Neural progenitor cell (in vitro differentiated cells): ENCODE results near the gene SCN1B. TPM values are rescaled to one million over a fixed set of nuclear protein-coding genes. Genes with fewer than 3 reads are reported as not detected.

ENCODE experiments used
- DNase-seq: peaks from one replicate; pipeline ENCODE4 v3.0.0-alpha.2; 2016; ENCODE audit warnings: low spot score
- H2AFZ ChIP-seq: fragments of 200-600 bp; sonication (generic); replicated peaks from 2 replicates; pipeline ENCODE4 v1.6.1; 2016; ENCODE audit warnings: antibody characterized with exemption
- H3F3A ChIP-seq: fragments of 200-600 bp; sonication (generic); 2 replicates; pipeline ENCODE4 v1.6.1; 2016; ENCODE audit warnings: antibody characterized with exemption, low read depth
- H3K27ac ChIP-seq: fragments of 200-600 bp; sonication (generic); 2 replicates; pipeline ENCODE4 v1.5.1; 2016; ENCODE audit warnings: mild to moderate bottlenecking
- H3K27me3 ChIP-seq: fragments of 200-600 bp; sonication (generic); 2 replicates; pipeline ENCODE4 v1.6.1; 2016; ENCODE audit warnings: mild to moderate bottlenecking, moderate library complexity
- H3K36me3 ChIP-seq: fragments of 200-600 bp; sonication (generic); 2 replicates; pipeline ENCODE4 v1.5.1; 2016
- H3K4me1 ChIP-seq: fragments of 200-600 bp; sonication (generic); 2 replicates; pipeline ENCODE4 v1.6.1; 2016; ENCODE audit warnings: mixed run types
- H3K4me2 ChIP-seq: fragments of 200-600 bp; sonication (generic); 2 replicates; pipeline ENCODE4 v1.6.1; 2016
- H3K4me3 ChIP-seq: fragments of 200-600 bp; sonication (generic); 2 replicates; pipeline ENCODE4 v1.5.1; 2016
- H3K79me2 ChIP-seq: fragments of 200-600 bp; sonication (generic); 2 replicates; pipeline ENCODE4 v1.6.1; 2016; ENCODE audit warnings: low read depth
- H3K9ac ChIP-seq: fragments of 200-600 bp; sonication (generic); 2 replicates; pipeline ENCODE4 v1.6.1; 2016
- H3K9me3 ChIP-seq: fragments of 200-600 bp; sonication (generic); 2 replicates; pipeline ENCODE4 v1.5.1; 2016; ENCODE audit warnings: low read depth
- H4K20me1 ChIP-seq: fragments of 200-600 bp; sonication (generic); 2 replicates; pipeline ENCODE4 v1.6.1; 2016; ENCODE audit warnings: low read depth
- H3K27ac Mint-ChIP-seq: 3 replicates; pipeline ENCODE4 v1.8.0; 2021; ENCODE audit warnings: mixed read lengths
- H3K27me3 Mint-ChIP-seq: 2 replicates; pipeline ENCODE4 v1.8.0; 2022; ENCODE audit warnings: low read depth, mild to moderate bottlenecking, inconsistent platforms, moderate library complexity, mixed read lengths; ENCODE audit not compliant: insufficient read depth
- H3K36me3 Mint-ChIP-seq: 3 replicates; pipeline ENCODE4 v1.8.0; 2021; ENCODE audit warnings: mixed read lengths
- H3K4me1 Mint-ChIP-seq: 3 replicates; pipeline ENCODE4 v1.8.0; 2021; ENCODE audit warnings: mixed read lengths
- H3K4me3 Mint-ChIP-seq: 3 replicates; pipeline ENCODE4 v1.8.0; 2021; ENCODE audit warnings: mild to moderate bottlenecking, moderate library complexity, mixed read lengths
- H3K9me3 Mint-ChIP-seq: 3 replicates; pipeline ENCODE4 v1.8.0; 2020; ENCODE audit warnings: mixed read lengths
- CTCF ChIP-seq: fragments of 200-600 bp; sonication (generic); IDR thresholded peaks from 2 replicates; pipeline ENCODE4 v1.5.1; 2017; ENCODE audit warnings: antibody characterized with exemption, mild to moderate bottlenecking
- EZH2 ChIP-seq: fragments of 200-600 bp; sonication (generic); IDR thresholded peaks from 2 replicates; pipeline ENCODE4 v1.6.1; 2017; ENCODE audit warnings: antibody characterized with exemption, mild to moderate bottlenecking, moderate library complexity
- EZH2phosphoT487 ChIP-seq: fragments of 200-600 bp; sonication (generic); IDR thresholded peaks from 2 replicates; pipeline ENCODE4 v1.6.1; 2017; ENCODE audit warnings: antibody characterized with exemption
- total RNA-seq: library from RNA; depleted of rRNA; stranded (reverse); fragments of >200 nt; gene quantifications from 2 replicates; pipeline ENCODE4 v1.2.3, GENCODE V29; 2015; ENCODE audit warnings: low replicate concordance

SCN1B gene
- total RNA-seq, 1 donor from 2014 or later: 2.2 TPM

- peaks cover 6% of the 10 kb centered on the region for H3K36me3 Mint-ChIP-seq
- H3K27ac ChIP-seq: no peak overlapping the region
- peak overlapping the region; percentile 71 for H3K4me3 Mint-ChIP-seq
- no peaks in the 10 kb centered on the region for H3K36me3 ChIP-seq
- H3K4me2 ChIP-seq: peak overlapping the region; percentile 79
- H3K9me3 Mint-ChIP-seq: no peaks in the 10 kb centered on the region
- no peaks in the 10 kb centered on the region for H3K79me2 ChIP-seq
- peaks cover 29% of the 10 kb centered on the region for H3K27me3 Mint-ChIP-seq
- DNase-seq: no peak
- peaks cover 38% of the 10 kb centered on the region for H3K27me3 ChIP-seq
- H3K9me3 ChIP-seq: no peaks in the 10 kb centered on the region
- peaks cover 40% of the 10 kb centered on the region for H3F3A ChIP-seq
- peaks cover 6% of the 10 kb centered on the region for H3K4me1 Mint-ChIP-seq
- no peak overlapping the region for H2AFZ ChIP-seq
- TF ChIP-seq EZH2phosphoT487 (no peak), CTCF (no peak), EZH2 (no peak)
- no peak overlapping the region for H3K9ac ChIP-seq
- H3K4me3 ChIP-seq: peak overlapping the region; percentile 82
- H4K20me1 ChIP-seq: no peaks in the 10 kb centered on the region
- H3K4me1 ChIP-seq: peaks cover 4% of the 10 kb centered on the region
- no peak overlapping the region for H3K27ac Mint-ChIP-seq
Observed at GRCh38 chr19:35029737-35030256, 473 bp upstream of the SCN1B start.

GRCh38 chr19:35031072-35031881 is 1.0 kb downstream of the SCN1B start:
- H3K27me3 ChIP-seq: peaks cover 38% of the 10 kb centered on the region
- H2AFZ ChIP-seq: peak overlapping the region; percentile 27
- H4K20me1 ChIP-seq: no peaks in the 10 kb centered on the region
- no peaks in the 10 kb centered on the region for H3K36me3 ChIP-seq
- TF ChIP-seq CTCF (no peak), EZH2 (no peak), EZH2phosphoT487 (no peak)
- H3K27me3 Mint-ChIP-seq: peaks cover 31% of the 10 kb centered on the region
- peak overlapping the region; percentile 81 for H3K4me3 Mint-ChIP-seq
- H3K9ac ChIP-seq: no peak overlapping the region
- no peaks in the 10 kb centered on the region for H3K79me2 ChIP-seq
- H3K4me2 ChIP-seq: peak overlapping the region; percentile 79
- no peaks in the 10 kb centered on the region for H3K9me3 Mint-ChIP-seq
- peaks cover 4% of the 10 kb centered on the region for H3K4me1 ChIP-seq
- peaks cover 4% of the 10 kb centered on the region for H3K36me3 Mint-ChIP-seq
- peaks cover 6% of the 10 kb centered on the region for H3K4me1 Mint-ChIP-seq
- H3K4me3 ChIP-seq: peak overlapping the region; percentile 82
- peak; percentile 76 for DNase-seq
- H3K27ac ChIP-seq: no peak overlapping the region
- no peaks in the 10 kb centered on the region for H3K9me3 ChIP-seq
- H3F3A ChIP-seq: peaks cover 40% of the 10 kb centered on the region
- H3K27ac Mint-ChIP-seq: no peak overlapping the region

GRCh38 chr19:35032356-35032865 is 2.1 kb downstream of the SCN1B start:
- no peak overlapping the region for H3K4me3 ChIP-seq
- Mint-ChIP-seq H3K9me3 (no peaks in the 10 kb centered on the region), H3K4me3 (peak overlapping the region; percentile 44), H3K27me3 (peaks cover 34% of the 10 kb centered on the region), H3K36me3 (no peaks in the 10 kb centered on the region), H3K4me1 (peaks cover 6% of the 10 kb centered on the region), H3K27ac (no peak overlapping the region)
- H3K36me3 ChIP-seq: no peaks in the 10 kb centered on the region
- no peak overlapping the region for H3K27ac ChIP-seq
- peaks cover 35% of the 10 kb centered on the region for H3F3A ChIP-seq
- no peaks in the 10 kb centered on the region for H3K79me2 ChIP-seq
- H3K9me3 ChIP-seq: no peaks in the 10 kb centered on the region
- no peaks in the 10 kb centered on the region for H4K20me1 ChIP-seq
- H3K4me1 ChIP-seq: peaks cover 4% of the 10 kb centered on the region
- peak overlapping the region; percentile 79 for H3K4me2 ChIP-seq
- H3K27me3 ChIP-seq: peaks cover 38% of the 10 kb centered on the region
- DNase-seq: no peak
- no peak overlapping the region for H3K9ac ChIP-seq
- no peak overlapping the region for H2AFZ ChIP-seq
- TF ChIP-seq EZH2phosphoT487 (no peak), CTCF (no peak), EZH2 (no peak)
